ENCODE results near the gene BCL11B. TPM values are rescaled to one million over a fixed set of nuclear protein-coding genes. Genes with fewer than 3 reads are reported as not detected.

Gene BCL11B
- total RNA-seq, 6 experiments from 2014 or later: 0.06 to 0.14 (median 0.10) TPM; not detected in 2

DNA sequence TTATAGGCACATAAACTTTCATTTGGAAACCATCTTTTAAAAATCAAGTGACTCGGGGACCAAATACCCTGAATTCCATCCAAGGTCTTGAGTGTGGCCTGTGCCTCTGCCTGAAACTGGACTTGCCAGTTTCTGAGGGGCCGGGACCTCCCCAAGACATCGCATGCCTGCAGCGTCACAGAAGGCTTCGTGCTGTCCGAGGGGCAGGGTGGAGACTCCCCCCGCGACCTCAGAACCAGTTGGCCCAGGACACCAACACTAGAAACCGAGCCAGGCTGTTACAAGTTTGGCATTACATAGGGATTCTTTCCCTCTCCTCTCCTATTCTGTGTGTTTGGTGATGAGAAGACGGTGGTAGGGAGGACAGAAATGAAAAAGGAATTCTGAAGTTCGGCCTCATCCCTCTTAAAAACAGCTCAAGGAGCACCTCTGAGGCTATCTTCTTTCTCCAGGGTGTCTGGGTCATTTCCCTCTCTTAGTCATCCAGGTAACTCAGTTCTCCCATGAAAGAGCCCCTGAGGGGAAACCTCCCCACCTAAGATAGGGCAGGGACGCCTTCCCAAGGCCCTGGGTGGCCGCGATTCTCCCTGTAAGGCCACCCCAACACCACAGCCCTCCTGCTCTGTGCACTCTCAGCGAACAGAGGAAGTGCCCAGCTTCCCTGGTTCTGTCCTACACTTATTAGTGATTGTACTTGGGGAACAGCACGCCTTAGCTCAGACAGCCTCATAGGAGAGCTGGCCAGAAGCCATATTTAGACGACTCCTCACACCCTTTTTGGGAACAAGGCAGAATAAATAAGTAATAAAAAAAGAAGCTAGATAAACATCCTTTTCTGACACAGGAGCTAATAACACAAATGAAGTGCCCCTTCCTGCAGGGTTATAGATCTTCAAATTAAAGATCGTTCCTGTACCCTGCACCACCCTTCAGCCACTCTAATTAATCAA is 93.8 kb downstream of the BCL11B start:
- H3K36me3 Mint-ChIP-seq (ENCODE audit: low read depth): no peaks in the 10 kb centered on the region

DNA sequence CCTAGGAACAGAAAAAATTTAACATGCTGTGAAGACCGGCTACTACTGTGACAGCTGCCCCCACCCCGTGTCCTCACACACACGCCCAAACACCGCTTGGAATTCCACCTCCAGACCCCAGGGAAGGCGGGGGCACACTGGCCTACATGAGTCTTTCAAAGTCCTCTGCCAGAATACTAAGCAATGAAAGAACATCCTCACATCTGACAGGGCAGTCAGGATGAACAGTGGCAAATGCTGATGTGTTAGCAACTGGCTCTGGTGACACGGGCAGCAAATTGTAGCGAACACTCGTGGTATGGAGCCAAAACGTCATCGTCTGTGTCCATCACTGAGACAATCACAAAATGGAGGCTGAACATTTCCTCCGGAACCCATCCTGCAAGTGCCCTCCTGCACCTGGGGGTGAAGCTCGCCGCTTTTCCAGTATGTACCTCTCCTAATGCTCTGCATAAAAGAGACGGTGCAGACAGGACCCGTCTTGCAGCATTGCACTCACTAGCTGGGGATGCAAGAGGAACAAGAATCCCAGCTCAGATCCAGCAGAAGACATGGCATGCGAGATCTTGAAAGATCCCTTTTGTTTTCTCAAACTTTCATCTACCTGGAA is 94.8 kb downstream of the BCL11B start:
- peaks cover 1% of the 10 kb centered on the region; the same call in 1 of the 2 replicates for H3K27me3 Mint-ChIP-seq (ENCODE audit: insufficient read depth)
- H3K9me3 Mint-ChIP-seq: peaks cover 15% of the 10 kb centered on the region; the same call in 1 of the 2 replicates
- H3K27ac Mint-ChIP-seq: no peak overlapping the region
- no peaks in the 10 kb centered on the region for H3K4me1 Mint-ChIP-seq (ENCODE audit: low read depth)
- TF ChIP-seq, protein P1, sequence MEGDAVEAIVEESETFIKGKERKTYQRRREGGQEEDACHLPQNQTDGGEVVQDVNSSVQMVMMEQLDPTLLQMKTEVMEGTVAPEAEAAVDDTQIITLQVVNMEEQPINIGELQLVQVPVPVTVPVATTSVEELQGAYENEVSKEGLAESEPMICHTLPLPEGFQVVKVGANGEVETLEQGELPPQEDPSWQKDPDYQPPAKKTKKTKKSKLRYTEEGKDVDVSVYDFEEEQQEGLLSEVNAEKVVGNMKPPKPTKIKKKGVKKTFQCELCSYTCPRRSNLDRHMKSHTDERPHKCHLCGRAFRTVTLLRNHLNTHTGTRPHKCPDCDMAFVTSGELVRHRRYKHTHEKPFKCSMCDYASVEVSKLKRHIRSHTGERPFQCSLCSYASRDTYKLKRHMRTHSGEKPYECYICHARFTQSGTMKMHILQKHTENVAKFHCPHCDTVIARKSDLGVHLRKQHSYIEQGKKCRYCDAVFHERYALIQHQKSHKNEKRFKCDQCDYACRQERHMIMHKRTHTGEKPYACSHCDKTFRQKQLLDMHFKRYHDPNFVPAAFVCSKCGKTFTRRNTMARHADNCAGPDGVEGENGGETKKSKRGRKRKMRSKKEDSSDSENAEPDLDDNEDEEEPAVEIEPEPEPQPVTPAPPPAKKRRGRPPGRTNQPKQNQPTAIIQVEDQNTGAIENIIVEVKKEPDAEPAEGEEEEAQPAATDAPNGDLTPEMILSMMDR (IDR thresholded peaks at IDR 0.05): no peak
- no peak overlapping the region for H3K4me3 Mint-ChIP-seq
- no peak for DNase-seq
- H3K36me3 Mint-ChIP-seq (ENCODE audit: low read depth): no peaks in the 10 kb centered on the region

More for the DNA sequence above, 93.8 kb downstream of the BCL11B start:
- TF ChIP-seq, protein P1 (IDR thresholded peaks at IDR 0.05): no peak
- no peaks in the 10 kb centered on the region for H3K4me1 Mint-ChIP-seq (ENCODE audit: low read depth)
- no peaks in the 10 kb centered on the region; the same call in 1 of the 2 replicates for H3K27me3 Mint-ChIP-seq (ENCODE audit: insufficient read depth)
- H3K27ac Mint-ChIP-seq: no peak overlapping the region
- no peak for DNase-seq
- no peak overlapping the region for H3K4me3 Mint-ChIP-seq
- H3K9me3 Mint-ChIP-seq: peaks cover 19% of the 10 kb centered on the region; the same call in 1 of the 2 replicates

DNA sequence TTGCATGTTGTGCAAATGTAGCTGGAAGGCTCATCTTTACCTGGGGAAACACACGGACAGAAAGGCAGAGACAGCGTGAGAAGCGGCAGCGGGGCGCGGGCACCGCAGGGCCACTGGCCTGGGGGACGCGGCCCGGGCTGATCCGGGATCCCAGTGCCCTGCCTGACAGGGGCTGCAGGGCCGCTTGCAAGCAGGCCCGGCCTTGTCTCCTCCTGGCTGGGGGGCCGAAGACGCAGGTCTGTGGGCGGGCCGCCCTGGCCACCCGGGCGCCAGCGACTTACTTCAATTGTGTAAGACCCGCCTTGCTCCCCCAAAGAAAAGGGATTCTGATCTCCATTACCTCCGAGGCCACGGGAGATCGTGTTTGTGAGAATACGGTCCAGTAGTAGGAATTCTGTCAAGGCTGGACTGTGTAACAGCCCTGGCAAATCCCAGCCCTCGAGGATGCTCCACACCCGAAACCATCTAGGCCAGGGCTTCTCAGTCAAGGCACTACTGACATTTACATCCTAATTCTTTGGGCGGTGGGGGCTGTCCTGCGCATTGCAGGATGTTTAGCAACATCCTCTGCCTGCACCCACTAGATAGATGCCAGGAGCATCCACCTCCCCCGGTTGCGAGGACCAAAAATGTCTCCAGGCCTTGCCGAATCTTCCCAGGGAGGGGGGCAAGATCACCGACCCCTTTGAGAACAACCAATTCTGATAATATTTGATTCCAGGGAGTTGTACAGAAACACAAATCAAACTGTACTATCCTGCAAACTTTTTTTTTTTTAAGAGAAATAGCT is 95.6 kb downstream of the BCL11B start:
- no peaks in the 10 kb centered on the region for H3K36me3 Mint-ChIP-seq (ENCODE audit: low read depth)
- H3K27me3 Mint-ChIP-seq (ENCODE audit: insufficient read depth): peaks cover 1% of the 10 kb centered on the region; the same call in 1 of the 2 replicates
- no peak overlapping the region for H3K4me3 Mint-ChIP-seq
- TF ChIP-seq, protein P1 (IDR thresholded peaks at IDR 0.05): no peak
- peaks cover 15% of the 10 kb centered on the region; the same call in 1 of the 2 replicates for H3K9me3 Mint-ChIP-seq
- H3K4me1 Mint-ChIP-seq (ENCODE audit: low read depth): no peaks in the 10 kb centered on the region
- DNase-seq: no peak
- no peak overlapping the region for H3K27ac Mint-ChIP-seq

DNA sequence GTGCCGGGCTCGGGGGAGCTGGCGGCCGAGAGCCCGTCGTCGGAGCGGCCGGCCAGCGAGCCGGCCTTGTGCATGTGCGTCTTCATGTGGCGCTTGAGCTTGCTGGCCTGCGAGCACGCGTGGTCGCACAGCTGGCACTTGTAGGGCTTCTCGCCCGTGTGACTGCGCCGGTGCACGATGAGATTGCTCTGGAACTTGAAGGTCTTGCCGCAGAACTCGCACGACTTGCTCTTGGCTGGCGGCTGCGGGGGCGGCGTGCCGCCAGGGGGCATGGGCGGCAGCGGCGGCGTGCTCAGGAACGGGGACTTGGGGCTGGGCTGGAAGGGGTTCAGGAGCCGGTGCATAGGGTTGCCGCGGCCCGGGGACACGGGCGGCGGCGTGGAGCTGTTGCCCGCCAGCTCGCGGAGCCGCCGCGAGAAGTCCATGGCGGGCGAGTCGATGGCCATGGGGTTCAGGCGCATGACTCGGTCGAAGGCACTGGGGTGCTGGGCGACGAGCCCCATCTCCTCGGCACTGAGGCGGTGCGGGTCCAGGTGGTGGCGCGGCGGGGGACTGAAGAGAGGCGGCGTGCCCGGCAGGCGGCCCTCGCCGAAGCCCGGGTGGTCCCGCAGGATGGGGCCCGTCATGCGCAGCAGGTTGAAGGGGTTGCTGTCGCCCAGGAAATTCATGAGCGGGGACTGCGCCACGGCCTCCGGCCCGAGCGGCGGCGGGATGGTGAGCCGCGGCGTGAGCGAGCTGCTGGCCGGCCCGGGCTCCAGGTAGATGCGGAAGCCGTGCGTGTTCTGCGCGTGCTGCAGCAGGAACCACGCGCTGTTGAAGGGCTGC is 96.5 kb downstream of the BCL11B start:
- Mint-ChIP-seq H3K9me3 (peaks cover 15% of the 10 kb centered on the region; the same call in 1 of the 2 replicates), H3K4me3 (no peak overlapping the region), H3K4me1 (ENCODE audit: low read depth) (no peaks in the 10 kb centered on the region), H3K36me3 (ENCODE audit: low read depth) (no peaks in the 10 kb centered on the region), H3K27ac (no peak overlapping the region), H3K27me3 (ENCODE audit: insufficient read depth) (peaks cover 1% of the 10 kb centered on the region; the same call in 1 of the 2 replicates)
- TF ChIP-seq, protein P1 (IDR thresholded peaks at IDR 0.05): no peak
- no peak for DNase-seq

Data from HFFc6 (cell line).